Measurements from ENCODE around the gene ARHGAP18. TPM values are rescaled to one million over a fixed set of nuclear protein-coding genes. Genes with fewer than 3 reads are reported as not detected.

Gene ARHGAP18
- total RNA-seq, 1 donor from 2014 or later = 16.3 TPM

DNA sequence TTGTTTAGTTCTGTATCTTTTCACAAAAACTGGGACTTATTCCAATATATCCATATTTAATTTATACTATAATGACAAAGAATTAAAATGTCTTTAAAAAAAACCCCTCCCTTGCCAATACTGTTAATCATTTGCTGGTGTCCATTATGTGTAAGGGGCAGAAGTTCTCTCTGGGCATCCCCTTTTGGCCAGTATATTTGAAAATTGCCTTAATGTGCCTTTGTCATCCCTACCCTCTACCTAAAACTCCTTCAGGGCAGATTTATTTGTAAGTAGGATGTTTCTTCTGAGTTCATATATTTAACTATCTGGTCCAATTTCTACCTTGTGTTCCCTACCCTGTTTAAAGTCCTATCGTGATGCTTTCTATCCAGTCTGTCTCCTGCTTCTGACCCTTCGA, 62.9 kb downstream of the ARHGAP18 start:
- no peak overlapping the region for H3K4me3 ChIP-seq (ENCODE audit: low read depth, low read length)
- DNase-seq (ENCODE audit: low read depth) = no peak
- H3K36me3 ChIP-seq (ENCODE audit: control insufficient read depth, insufficient read depth, low read length) = no peaks in the 10 kb centered on the region
- H3K27me3 ChIP-seq (ENCODE audit: control insufficient read depth, insufficient read depth, low read length) = no peaks in the 10 kb centered on the region
- no peak for TF ChIP-seq CTCF (IDR thresholded peaks at IDR 0.05; ENCODE audit: insufficient read depth, low read length, poor library complexity, severe bottlenecking)

GRCh38 chr6:129646642-129647041, 63.3 kb downstream of the ARHGAP18 start:
- no peak for TF ChIP-seq CTCF (IDR thresholded peaks at IDR 0.05; ENCODE audit: insufficient read depth, low read length, poor library complexity, severe bottlenecking)
- Histone ChIP-seq H3K4me3 (ENCODE audit: low read depth, low read length) (no peak overlapping the region), H3K27me3 (ENCODE audit: control insufficient read depth, insufficient read depth, low read length) (no peaks in the 10 kb centered on the region), H3K36me3 (ENCODE audit: control insufficient read depth, insufficient read depth, low read length) (no peaks in the 10 kb centered on the region)
- DNase-seq (ENCODE audit: low read depth) = no peak

- H3K4me3 ChIP-seq (ENCODE audit: low read depth, low read length) = no peak overlapping the region
- H3K27me3 ChIP-seq (ENCODE audit: control insufficient read depth, insufficient read depth, low read length) = no peaks in the 10 kb centered on the region
- no peak for DNase-seq (ENCODE audit: low read depth)
- H3K36me3 ChIP-seq (ENCODE audit: control insufficient read depth, insufficient read depth, low read length) = no peaks in the 10 kb centered on the region
- no peak for TF ChIP-seq CTCF (IDR thresholded peaks at IDR 0.05; ENCODE audit: insufficient read depth, low read length, poor library complexity, severe bottlenecking)
Measured at GRCh38 chr6:129645830-129646579, 64.0 kb downstream of the ARHGAP18 start.

- TF ChIP-seq CTCF (IDR thresholded peaks at IDR 0.05; ENCODE audit: insufficient read depth, low read length, poor library complexity, severe bottlenecking) = no peak
Measured at GRCh38 chr6:129645106-129645829, 64.7 kb downstream of the ARHGAP18 start.

GRCh38 chr6:129644567-129645015, 65.4 kb downstream of the ARHGAP18 start:
- no peak for TF ChIP-seq CTCF (IDR thresholded peaks at IDR 0.05; ENCODE audit: insufficient read depth, low read length, poor library complexity, severe bottlenecking)
- H3K27me3 ChIP-seq (ENCODE audit: control insufficient read depth, insufficient read depth, low read length) = no peaks in the 10 kb centered on the region
- H3K36me3 ChIP-seq (ENCODE audit: control insufficient read depth, insufficient read depth, low read length) = no peaks in the 10 kb centered on the region
- DNase-seq (ENCODE audit: low read depth) = no peak
- no peak overlapping the region for H3K4me3 ChIP-seq (ENCODE audit: low read depth, low read length)

More at GRCh38 chr6:129645106-129645829, 64.7 kb downstream of the ARHGAP18 start:
- Histone ChIP-seq H3K4me3 (ENCODE audit: low read depth, low read length) (no peak overlapping the region), H3K36me3 (ENCODE audit: control insufficient read depth, insufficient read depth, low read length) (no peaks in the 10 kb centered on the region), H3K27me3 (ENCODE audit: control insufficient read depth, insufficient read depth, low read length) (no peaks in the 10 kb centered on the region)
- DNase-seq (ENCODE audit: low read depth) = no peak

Measured in kidney epithelial cell (primary cell).